LNCaP clone FGC (cell line): Measurements from ENCODE around the gene SPRR5.

Experiments
- DNase-seq: peaks from one replicate; pipeline ENCODE4 v3.0.0-alpha.2; 2011; ENCODE audit warnings: low read depth
- H3K4me3 ChIP-seq: 2 replicates; pipeline ENCODE4 v1.5.1; 2011; ENCODE audit warnings: mild to moderate bottlenecking, low read depth, low read length, control low read depth
- CTCF ChIP-seq: IDR thresholded peaks from 2 replicates; pipeline ENCODE4 v1.5.1; 2012; ENCODE audit warnings: mild to moderate bottlenecking; ENCODE audit not compliant: control insufficient read depth, insufficient read depth; ENCODE audit errors: extremely low read depth

SPRR5 gene

GRCh38 chr1:152977614-152978013, 30.6 kb downstream of the SPRR5 start:
- no peak for TF ChIP-seq CTCF
- H3K4me3 ChIP-seq = no peak overlapping the region
- DNase-seq = no peak

GRCh38 chr1:152980676-152981075, 33.7 kb downstream of the SPRR5 start:
- TF ChIP-seq CTCF = no peak
- H3K4me3 ChIP-seq = no peak overlapping the region
- no peak for DNase-seq

GRCh38 chr1:152981146-152981871, 34.3 kb downstream of the SPRR5 start:
- no peak for TF ChIP-seq CTCF
- no peak for DNase-seq
- H3K4me3 ChIP-seq = no peak overlapping the region

GRCh38 chr1:152982076-152982475, 35.1 kb downstream of the SPRR5 start:
- H3K4me3 ChIP-seq = no peak overlapping the region
- TF ChIP-seq CTCF = no peak
- DNase-seq = no peak

- H3K4me3 ChIP-seq = no peak overlapping the region
- TF ChIP-seq CTCF = no peak
- no peak for DNase-seq
Measured at GRCh38 chr1:152983234-152983633, 36.2 kb downstream of the SPRR5 start.

GRCh38 chr1:152983743-152984142, 36.7 kb downstream of the SPRR5 start, which contains the start of gene SPRR1A:
SPRR1A (plus strand) TSS chr1:152984081; CDS start chr1:152985231, 1,150 bp downstream.
- H3K4me3 ChIP-seq = no peak within 1 kb of the TSS
- TF ChIP-seq CTCF = no peak
- DNase-seq = no peak

GRCh38 chr1:152986578-152986977, 39.6 kb downstream of the SPRR5 start:
- no peak overlapping the region for H3K4me3 ChIP-seq
- no peak for TF ChIP-seq CTCF
- DNase-seq = no peak
